ENCODE measurements around the gene WNT9B. TPM values are rescaled to one million over a fixed set of nuclear protein-coding genes. Genes with fewer than 3 reads are reported as not detected.

Gene WNT9B
- polyA plus RNA-seq, 3 donors, result 4.6 to 11.3 (median 7.9) TPM

DNA sequence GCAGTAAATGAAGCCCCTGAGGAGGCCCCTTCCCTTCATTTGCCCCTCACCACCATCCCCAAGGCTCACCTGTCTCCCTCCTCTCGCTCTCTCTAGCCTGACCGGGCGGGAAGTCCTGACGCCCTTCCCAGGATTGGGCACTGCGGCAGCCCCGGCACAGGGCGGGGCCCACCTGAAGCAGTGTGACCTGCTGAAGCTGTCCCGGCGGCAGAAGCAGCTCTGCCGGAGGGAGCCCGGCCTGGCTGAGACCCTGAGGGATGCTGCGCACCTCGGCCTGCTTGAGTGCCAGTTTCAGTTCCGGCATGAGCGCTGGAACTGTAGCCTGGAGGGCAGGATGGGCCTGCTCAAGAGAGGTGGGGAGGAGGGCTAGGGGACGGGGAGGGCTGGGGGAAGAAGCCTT is 21.0 kb downstream of the WNT9B start:
- no peak for DNase-seq (ENCODE audit: extremely low read depth in 1 of 11, low read depth in 9 of 11, low spot score in 4 of 11)

DNA sequence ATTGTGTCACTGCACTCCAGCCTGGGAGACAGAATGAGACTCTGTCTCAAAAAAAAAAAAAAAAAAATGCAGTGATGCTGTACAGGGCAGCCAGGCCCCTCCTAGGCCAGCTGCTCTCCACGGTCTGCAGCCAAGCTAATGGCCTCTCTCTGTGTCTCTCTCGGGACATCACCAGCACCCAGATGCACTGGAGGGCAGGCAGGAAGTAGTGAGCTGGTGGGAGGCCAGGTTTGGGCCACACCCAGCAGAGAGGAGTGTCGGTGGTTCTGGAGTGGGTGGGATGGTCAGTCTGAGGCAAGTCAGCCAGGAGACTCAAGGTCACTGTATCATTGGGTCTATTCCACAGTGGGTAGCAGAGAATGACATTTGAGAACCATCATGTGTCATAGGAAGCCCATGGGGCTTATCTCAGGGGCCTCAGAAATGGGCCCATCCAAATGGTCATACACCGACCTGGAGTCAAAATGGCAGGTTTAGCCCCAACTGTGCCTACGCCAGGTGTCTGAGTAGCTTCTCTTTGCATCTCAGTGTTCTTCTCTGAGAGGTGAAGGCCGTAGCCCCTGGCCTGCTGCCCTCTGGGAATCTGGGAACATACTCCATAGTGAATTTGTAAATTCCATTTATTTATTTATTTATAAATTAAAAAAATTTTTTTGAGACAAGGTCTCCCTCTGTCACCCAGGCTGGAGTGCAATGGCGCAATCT is 22.7 kb downstream of the WNT9B start:
- no peak for DNase-seq (ENCODE audit: extremely low read depth in 1 of 11, low read depth in 9 of 11, low spot score in 4 of 11)

- DNase-seq (ENCODE audit: extremely low read depth in 1 of 11, low read depth in 9 of 11, low spot score in 4 of 11), result no peak
Measured at GRCh38 chr17:46874906-46875305, 23.5 kb downstream of the WNT9B start.

- DNase-seq (ENCODE audit: extremely low read depth in 1 of 11, low read depth in 9 of 11, low spot score in 4 of 11), result no peak
Measured at GRCh38 chr17:46875849-46876352, 24.5 kb downstream of the WNT9B start.

- DNase-seq (ENCODE audit: extremely low read depth in 1 of 11, low read depth in 9 of 11, low spot score in 4 of 11), result no peak
Measured at GRCh38 chr17:46876353-46876887, 25.0 kb downstream of the WNT9B start.

DNA sequence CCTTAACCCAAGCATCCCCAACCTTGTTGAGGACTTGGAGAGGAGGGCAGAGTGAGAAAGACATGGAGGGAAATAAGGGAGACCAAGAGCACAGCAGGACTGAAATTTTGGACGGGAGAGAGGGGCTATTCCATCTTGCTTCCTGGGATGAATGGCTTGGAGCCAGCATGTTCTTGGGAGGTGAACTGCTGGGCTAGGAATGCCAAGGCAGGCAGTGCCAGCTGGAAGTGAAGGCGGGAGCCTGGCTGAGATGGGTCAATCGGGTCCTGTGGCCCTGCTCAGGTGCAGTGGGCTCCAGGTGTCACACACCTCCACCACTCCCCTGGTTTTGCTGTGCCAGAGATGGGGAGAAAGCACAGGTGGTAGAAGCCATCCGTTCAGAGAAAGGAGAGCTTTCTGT is 25.5 kb downstream of the WNT9B start:
- DNase-seq (ENCODE audit: extremely low read depth in 1 of 11, low read depth in 9 of 11, low spot score in 4 of 11), result no peak

DNA sequence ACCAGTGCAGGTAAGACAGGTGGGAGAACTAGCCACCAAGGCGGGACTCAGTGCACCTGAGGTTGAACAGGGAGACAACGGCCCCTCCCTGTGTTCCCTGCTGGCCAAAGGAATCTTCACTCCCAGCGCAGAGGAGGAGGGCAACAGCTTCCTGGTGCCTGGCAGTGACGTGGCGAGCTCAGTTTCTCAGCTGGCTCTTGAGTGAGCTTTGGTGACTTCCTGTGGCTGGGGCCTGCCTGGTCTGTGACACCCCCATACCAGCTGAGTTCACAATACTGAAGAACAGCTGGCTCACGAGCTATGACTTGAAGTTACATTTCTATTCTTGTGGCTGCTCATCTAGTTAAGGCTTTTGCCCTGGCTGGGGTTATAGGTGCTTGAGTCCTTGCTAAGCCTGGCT is 26.1 kb downstream of the WNT9B start:
- DNase-seq (ENCODE audit: extremely low read depth in 1 of 11, low read depth in 9 of 11, low spot score in 4 of 11), result no peak

GRCh38 chr17:46878055-46878454 is 26.7 kb downstream of the WNT9B start:
- no peak for DNase-seq (ENCODE audit: extremely low read depth in 1 of 11, low read depth in 9 of 11, low spot score in 4 of 11)

- DNase-seq (ENCODE audit: extremely low read depth in 1 of 11, low read depth in 9 of 11, low spot score in 4 of 11), result no peak
Measured at GRCh38 chr17:46879101-46879500, 27.7 kb downstream of the WNT9B start.

DNA sequence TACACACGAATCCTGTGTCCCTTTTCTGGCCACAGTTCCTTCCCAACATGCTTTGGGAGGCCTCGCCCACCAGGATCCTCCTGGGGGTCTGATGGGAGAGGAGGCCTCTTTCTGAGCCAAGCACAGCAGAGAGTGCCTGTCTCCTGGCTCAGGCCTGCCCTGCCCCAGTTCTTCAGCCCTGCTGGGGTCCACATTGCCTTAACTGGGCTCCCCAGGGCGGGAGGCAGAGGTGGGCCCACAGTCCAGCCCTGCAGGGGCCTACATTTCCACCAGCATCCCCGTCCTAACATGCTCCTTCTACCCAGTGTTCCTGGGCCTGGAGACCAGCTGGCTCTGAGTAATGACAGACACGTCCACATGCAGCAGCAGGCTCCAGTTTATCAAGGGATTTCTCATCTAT is 29.6 kb downstream of the WNT9B start:
- no peak for DNase-seq (ENCODE audit: extremely low read depth in 1 of 11, low read depth in 9 of 11, low spot score in 4 of 11)

DNA sequence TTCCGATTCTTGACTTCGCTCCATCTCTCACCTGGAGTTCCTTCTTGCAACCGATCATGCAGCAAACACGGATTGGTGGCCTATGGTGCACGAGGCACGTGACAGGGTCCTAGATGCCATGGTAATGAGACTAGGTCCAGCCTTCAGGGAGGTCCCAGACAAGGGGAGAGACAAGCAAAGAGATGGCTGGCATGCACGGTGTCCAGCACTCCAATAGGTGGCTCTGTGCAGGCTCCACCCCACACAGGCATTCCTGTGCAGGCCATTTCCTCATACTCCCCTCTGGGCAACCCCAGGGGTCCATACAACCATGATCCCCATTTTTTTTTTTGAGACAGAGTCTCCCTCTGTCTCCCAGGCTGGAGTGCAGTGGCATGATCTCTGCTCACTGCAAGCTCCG is 31.3 kb downstream of the WNT9B start:
- no peak for DNase-seq (ENCODE audit: extremely low read depth in 1 of 11, low read depth in 9 of 11, low spot score in 4 of 11)

- DNase-seq (ENCODE audit: extremely low read depth in 1 of 11, low read depth in 9 of 11, low spot score in 4 of 11), result no peak
Measured at GRCh38 chr17:46883871-46884520, 32.6 kb downstream of the WNT9B start.

- no peak for DNase-seq (ENCODE audit: extremely low read depth in 1 of 11, low read depth in 9 of 11, low spot score in 4 of 11)
Measured at GRCh38 chr17:46884552-46884951, 33.2 kb downstream of the WNT9B start.

DNA sequence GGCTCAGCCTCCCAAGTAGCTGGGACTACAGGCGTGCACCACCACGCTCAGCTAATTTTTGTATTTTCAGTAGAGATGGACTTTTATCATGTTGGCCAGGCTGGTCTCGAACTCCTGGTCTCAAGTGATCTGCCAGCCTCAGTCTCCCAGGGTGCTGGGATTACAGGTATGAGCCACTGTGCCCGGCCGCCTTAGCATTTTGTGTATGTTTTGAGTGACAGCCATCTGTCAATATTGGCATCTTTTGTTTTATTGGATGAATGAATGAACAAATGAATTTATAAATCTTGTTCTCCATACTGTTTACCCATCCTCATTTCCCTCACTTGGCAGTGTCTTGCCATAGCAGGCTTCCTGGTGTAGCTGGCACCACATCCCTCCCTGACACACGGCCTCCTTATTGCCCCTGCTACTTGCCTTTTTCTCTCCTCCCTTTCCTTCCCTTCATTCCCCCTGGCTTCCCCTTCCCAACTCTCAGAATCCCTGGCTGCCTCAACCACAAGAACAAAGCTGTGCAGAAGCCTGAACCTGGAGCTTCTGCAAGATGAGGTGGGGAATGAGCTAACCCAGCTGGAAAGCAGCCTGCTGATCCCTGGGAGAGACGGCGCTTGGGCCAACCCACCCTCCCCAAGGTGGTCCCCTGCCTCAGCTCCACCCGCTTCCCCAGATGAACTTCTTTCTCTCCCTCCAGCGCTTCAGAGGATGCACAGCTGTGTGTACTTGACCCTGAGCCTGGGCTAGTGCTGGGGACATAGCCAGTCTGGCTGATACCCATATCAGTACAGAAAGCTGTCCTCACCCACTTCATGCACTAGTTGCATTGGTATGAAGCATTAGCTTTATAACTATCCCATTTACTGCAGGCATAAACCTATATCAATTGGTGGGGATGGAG is 34.3 kb downstream of the WNT9B start:
- no peak for DNase-seq (ENCODE audit: extremely low read depth in 1 of 11, low read depth in 9 of 11, low spot score in 4 of 11)

- DNase-seq (ENCODE audit: extremely low read depth in 1 of 11, low read depth in 9 of 11, low spot score in 4 of 11), result no peak
Measured at GRCh38 chr17:46886310-46886663, 34.9 kb downstream of the WNT9B start.

GRCh38 chr17:46887717-46888116 is 36.3 kb downstream of the WNT9B start:
- DNase-seq (ENCODE audit: extremely low read depth in 1 of 11, low read depth in 9 of 11, low spot score in 4 of 11), result no peak

GRCh38 chr17:46888727-46889126 is 37.3 kb downstream of the WNT9B start:
- no peak for DNase-seq (ENCODE audit: extremely low read depth in 1 of 11, low read depth in 9 of 11, low spot score in 4 of 11)

- no peak for DNase-seq (ENCODE audit: extremely low read depth in 1 of 11, low read depth in 9 of 11, low spot score in 4 of 11)
Measured at GRCh38 chr17:46889519-46889918, 38.1 kb downstream of the WNT9B start.

- DNase-seq (ENCODE audit: extremely low read depth in 1 of 11, low read depth in 9 of 11, low spot score in 4 of 11), result no peak
Measured at GRCh38 chr17:46889992-46890564, 38.7 kb downstream of the WNT9B start.
